T47D (cell line): Measurements from ENCODE around the gene TFAP2B.

Source experiments
- DNase-seq, 2 experiments: peaks; one replicate each; pipeline versions ENCODE4 v3.0.0 to v3.0.0-alpha.2; 2011 to 2012; ENCODE audit warnings: low read depth in 1 of 2, low spot score in 1 of 2
- JUND ChIP-seq: IDR thresholded peaks from 2 replicates; pipeline ENCODE4 v1.6.1; 2012; ENCODE audit warnings: low read depth
- in situ Hi-C: cut with HindIII; loops from 2 replicates; pipeline ENCODE4 v1.10.0; 2016; ENCODE audit warnings: low sequenced_read_pairs, low pct_unique_long_range_greater_than_20kb

Gene TFAP2B

DNA sequence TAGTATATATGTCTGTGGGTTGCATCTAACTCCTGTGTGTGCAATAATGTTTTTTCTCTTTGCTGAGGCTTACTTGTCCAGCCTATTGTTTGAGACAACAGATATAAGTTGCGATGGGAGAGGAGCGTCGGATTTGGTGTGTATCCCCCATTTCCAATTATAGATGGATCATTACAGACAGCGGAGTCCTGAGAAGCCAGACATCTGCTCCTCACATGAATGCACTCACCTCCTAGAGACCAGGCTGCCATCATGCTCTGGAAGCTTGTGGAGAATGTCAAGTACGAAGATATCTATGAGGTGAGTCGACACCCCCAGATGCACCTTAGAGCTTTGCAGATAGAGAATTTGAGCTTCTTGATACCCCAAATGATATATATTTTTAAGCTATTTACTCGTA, at the start of gene TFAP2B:
Gene TFAP2B (plus strand): TSS at position 199 of the 400 bp plus-strand sequence. CDS start 21 bp downstream, at position 220.
- no peak for TF ChIP-seq JUND
- DNase-seq = no peak
- in situ Hi-C loops = no loop called here

DNA sequence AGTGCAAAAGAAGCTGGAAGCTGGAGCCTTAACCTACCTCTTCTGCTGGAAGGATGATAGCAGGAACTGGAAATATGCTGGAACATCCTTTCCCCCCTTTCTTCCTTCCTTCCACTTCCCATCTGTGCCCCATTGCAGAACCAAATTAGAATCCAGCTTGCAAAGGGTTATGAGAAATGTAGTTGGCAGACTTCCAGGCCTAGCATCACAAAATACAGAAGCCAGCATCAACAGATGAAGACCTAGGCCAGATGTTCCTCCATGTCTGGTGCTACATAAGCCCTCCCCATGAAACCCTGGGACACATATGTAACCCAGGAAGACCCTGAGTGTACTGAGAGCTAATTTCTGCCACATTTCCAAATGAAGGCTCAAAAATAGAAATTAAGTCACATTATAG, 40.0 kb upstream of the TFAP2B start:
- TF ChIP-seq JUND = no peak
- DNase-seq = no peak
- in situ Hi-C loops = no loop called here

DNA sequence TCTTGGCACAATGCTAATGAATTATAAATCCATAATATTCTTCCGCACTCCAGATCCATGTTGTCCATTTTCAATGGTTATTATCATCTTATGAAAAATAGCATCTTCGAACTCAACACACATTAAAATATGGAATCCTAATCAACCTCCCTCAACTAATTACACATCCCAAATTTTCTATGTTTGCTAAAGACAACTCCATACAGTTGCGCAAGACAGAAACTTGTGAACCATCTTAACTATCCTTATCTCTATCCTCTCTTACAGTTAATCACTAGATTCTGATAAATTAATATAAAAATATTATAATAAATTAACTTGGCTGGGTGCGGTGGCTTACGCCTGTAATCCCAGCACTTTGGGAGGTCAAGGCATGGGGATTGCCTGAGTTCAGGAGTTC, 38.3 kb upstream of the TFAP2B start:
- in situ Hi-C loops = no loop called here
- no peak for TF ChIP-seq JUND
- DNase-seq = no peak

DNA sequence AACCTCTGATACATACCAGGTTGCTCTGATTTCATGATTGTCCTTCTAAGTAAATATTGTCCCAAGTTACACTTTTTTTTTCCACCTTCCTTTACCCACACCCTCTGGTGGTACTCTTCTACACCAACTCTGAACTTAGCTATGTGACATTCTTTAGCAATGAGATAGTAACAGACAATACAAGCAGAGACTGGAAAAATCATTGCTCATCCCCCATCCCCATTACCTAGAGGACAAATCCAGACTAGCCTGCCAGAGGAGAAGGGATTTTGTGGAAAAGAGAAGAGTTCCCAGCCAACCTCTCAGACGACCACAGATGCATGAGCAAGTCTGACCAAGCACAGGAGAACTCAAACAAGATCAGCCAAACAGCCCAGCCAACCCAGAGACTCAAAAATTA, 32.8 kb upstream of the TFAP2B start:
- TF ChIP-seq JUND = no peak
- no peak for DNase-seq
- in situ Hi-C loops = no loop called here

DNA sequence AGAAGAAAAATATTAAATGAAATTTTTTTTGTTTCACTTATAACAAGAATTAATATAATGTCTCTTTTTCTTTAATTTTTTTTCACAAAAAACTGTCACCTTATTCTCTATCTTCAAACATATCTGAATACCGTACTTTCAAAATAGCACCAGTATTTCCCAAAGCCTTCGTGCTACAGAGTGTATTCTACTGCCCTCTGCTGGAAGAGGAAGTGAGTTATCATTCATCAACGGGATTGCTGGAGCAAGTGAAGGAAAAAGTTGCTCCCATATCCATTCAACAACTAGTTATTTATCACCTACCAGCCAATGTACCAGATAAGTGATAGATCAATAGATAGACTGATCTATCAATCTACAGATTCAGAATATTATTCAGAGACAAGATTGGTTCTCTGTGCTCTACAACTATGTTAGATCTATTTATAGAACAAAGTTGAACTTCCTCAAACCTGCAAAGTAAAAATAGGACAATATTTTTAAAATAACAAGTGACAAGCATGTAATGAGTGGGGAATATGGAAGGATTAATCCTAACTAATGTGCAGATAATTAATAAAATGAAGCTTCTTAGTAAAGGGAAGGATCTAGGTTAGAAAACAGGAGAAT, 26.7 kb upstream of the TFAP2B start:
- DNase-seq = peak; percentile 44 to 71
- TF ChIP-seq JUND = no peak
- in situ Hi-C loops = no loop called here

DNA sequence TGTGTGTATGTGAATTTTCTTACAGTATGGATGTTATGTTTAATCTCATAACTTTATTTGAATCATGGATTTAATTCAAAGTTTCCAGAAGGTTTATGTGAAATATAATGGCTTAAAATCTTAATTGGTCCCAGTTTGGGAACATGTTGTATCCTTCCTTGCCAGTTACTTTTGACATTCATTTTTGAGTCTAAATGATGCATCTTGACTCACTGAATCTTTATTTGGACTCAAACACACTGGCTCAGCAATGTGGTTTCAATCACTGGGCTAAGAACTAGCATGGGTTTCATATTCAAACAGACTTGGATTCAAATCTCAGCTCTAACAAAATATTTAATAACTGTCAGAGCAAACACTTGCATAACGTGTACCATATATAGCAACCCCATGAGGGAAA, 25.9 kb upstream of the TFAP2B start:
- TF ChIP-seq JUND = no peak
- in situ Hi-C loops = no loop called here
- no peak for DNase-seq

DNA sequence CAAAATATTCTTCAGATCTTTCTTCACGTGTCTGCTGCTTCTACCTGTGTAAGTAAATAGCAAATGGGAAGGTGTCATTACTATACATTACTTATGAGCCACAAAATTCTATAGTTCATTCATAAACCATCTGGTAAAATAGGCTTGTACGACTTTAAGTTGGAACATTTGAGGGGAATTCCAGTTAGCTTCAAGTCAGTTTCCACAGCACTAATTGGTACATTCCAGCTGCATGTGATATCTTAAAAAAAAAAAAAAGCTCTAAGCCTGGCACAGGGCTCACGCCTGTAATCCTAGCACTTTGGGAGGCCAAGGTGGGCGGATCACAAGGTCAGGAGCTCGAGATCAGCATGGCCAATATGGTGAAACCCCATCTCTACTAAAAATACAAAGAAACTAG, 23.1 kb upstream of the TFAP2B start:
- no peak for DNase-seq
- in situ Hi-C loops = no loop called here
- TF ChIP-seq JUND = no peak

DNA sequence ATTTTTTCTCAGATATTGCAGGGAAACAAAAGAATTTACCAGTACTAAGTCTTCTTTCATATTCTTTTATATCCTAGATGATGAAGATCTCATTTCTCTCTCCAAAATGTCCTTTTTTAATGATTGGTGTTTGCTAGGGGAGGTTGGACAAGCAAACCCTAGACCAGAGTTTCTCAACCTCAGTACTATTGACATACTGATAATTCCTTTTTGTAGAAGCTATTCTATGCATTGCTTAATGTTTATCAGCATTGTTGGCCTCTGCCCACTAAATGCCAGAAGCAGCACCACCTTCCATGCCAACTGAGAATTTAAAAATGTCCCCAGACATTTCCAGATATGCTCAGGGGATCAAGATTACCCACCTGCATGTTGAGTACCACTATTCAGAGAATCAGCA, 14.4 kb upstream of the TFAP2B start:
- TF ChIP-seq JUND = no peak
- in situ Hi-C loops = no loop called here
- DNase-seq = no peak

DNA sequence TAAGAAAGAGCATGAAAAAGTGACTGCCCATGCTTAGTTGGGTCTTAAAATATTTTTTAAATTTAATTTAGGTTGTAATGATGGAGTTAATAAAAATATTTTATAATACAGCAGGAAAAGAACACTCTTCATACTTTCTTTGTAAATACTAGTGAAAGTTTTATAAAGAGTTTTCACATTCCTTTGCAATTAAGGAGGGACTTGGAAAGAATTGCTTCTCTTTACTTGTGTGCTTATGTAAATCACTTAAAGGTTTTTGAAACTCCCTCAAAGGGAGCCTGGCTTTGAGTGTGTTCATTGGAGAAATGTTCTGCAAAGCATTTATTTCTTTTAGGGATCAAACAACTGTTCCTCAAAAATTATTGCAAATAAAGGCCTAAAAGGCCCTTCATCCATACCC, 11.6 kb upstream of the TFAP2B start:
- no peak for TF ChIP-seq JUND
- in situ Hi-C loops = no loop called here
- no peak for DNase-seq

DNA sequence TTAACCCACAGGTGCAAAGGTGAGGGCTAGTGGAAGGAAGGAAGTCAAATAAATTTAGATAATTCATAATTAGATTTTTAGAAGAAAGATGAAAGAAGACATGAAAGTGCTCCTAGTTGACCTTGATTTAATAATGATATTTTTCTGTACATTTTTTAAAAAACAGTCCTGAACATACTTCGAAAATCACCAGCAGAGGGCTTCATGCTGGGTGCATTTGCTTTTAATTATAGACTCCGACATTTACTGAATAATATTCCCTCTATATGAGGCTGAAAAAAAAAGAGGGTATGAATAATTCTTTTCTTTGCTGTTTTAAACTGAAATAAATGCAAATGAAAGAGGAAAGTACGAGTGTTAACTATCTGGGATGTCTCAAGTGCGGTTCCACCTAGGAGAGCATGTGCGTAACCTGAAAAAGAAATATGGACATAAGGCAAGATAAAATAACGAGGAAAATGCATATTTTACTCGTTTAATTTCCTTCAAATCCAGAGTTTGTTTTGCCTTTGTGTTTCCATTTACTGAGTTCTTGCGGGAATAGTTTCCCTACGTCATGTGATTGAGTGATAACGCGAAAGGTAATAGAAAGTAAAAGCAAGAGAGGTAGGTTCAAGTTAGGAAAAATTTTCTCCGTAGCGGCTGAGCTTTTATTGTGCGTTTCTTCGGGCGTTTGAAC, 3.1 kb upstream of the TFAP2B start:
- in situ Hi-C loops = no loop called here
- no peak for TF ChIP-seq JUND
- peak in 1 of 2 experiments; percentile 39 for DNase-seq

DNA sequence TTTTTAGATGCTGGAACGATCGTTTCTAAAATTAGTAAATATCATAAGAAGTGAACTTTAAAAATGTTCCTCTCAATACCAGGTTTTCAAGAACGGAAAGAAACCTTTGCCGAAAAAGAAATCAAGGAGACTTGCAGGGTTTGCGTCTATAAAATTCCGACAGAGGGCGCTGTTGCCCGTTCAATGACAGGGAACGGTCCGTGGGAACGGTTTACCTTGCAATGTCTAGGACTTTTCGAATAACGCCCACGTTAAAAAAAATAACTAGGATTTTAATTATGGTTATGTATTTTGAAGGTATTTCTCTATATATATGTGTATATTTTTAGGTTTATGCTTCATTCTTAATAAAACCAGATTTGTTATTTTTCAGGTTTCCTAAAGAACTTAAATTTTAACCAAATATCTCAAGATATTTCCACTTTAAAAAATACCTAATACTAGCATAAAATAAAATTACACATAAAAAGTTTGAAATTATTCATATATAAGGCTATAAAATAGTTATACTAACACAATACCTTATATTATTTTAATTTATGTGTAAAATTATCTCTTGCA, 2.5 kb upstream of the TFAP2B start:
- DNase-seq = peak; percentile 70 to 85
- no peak for TF ChIP-seq JUND
- in situ Hi-C loops = no loop called here

DNA sequence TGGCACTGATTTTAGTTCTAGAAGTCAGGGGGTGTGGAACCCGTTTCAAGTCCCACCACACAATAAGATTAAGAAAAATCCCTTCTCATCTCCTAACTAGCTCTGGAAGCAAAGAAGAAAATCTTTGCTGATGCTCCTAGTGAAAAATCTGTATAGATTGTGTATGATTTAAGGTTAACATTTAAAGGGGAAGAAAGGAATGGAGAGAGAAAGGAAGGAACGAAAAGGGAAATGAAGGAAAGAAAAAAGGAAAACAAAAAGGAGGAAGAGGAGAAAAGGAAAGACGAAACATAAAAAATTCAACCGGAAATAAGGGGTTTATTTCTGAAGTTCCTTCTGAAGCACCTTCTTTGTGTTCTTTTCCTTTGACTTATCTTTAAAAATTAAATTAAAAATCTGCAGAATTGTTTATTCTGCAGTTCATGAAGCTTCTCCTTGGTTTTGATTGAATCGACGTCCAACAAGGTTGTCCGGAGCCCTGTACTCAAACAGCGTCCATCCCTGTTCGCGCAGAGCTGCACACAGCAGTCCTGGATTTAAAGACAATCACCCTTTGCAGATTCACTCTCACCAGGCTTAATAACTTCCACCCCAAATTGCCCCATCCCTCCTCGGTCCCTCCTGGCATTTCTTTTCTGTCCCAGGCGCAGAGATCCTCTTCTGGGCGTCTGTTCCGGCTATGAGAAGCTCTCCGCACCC, 1.6 kb upstream of the TFAP2B start:
- in situ Hi-C loops = no loop called here
- TF ChIP-seq JUND = no peak
- DNase-seq = no peak

DNA sequence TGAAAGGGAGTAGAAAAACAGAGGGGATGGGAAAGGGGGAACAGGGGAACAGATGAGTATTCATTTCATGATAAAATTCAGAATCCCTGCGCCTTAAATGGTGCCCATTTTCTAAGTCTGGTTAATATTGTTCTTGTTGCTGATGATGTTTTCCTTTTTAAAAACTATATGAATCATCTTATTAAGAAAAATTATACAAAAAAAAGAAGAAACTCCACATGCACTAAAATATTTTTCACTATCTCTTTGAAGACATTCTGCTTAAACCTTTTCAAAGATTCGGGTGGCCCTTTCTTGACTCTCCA, 1.1 kb upstream of the TFAP2B start:
- no peak for DNase-seq
- TF ChIP-seq JUND = no peak
- in situ Hi-C loops = no loop called here
